22Rv1 (cell line): ENCODE data around the gene PCED1B.

Source experiments
- CTCF ChIP-seq: fragments of 450-650 bp; IDR thresholded peaks from 2 replicates; pipeline ENCODE4 v1.5.1; 2017; ENCODE audit warnings: mild to moderate bottlenecking
- ZFX ChIP-seq: fragments of 450-650 bp; IDR thresholded peaks from 2 replicates; pipeline ENCODE4 v1.6.1; 2017; ENCODE audit warnings: antibody characterized with exemption, borderline replicate concordance

DNA sequence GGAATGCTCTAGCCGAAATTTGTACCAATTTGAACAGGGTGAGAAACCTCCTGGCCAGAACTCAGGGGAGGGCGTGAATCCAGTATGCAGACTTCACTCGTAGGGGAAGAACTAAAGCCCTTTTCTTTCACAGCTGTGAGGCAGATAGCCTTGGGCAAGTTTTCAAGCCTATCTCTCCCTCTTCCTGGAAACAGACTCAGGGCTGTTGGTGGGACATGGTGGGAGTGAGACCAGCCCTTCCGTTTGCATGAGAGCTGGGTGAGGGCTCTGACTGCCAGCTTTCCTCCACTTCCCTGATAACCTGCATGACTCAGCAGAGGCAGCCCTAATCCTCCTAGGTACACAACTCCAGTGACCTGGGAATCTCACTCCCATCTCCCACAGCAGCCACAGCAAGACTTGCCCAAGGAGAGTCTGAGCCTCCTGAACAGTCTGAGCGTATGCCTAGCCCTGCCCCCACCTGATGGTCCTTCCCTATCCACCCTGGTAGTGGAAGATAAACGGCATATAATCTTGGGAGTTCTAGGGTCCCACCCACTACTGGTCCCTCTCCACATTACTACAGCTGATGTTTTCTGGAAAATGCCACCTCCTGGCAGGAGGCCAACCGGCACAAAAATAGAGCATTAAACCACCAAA, 170.4 kb downstream of the PCED1B start:
- no peak for TF ChIP-seq CTCF
- no peak for TF ChIP-seq ZFX
